MM.1S (cell line): ENCODE results near the gene STAG3.

Experiments
- EZH2 ChIP-seq: fragments of 300-600 bp; sonication (generic); optimal IDR thresholded peaks from 2 replicates; pipeline ENCODE3; 2017; ENCODE audit warnings: low read depth, mild to moderate bottlenecking, antibody characterized with exemption, low read length, mixed read lengths
- TF ChIP-seq, protein P1 (sequence below): fragments of 300-600 bp; sonication (generic); IDR thresholded peaks from 2 replicates; pipeline ENCODE4 v1.5.1; 2016; ENCODE audit warnings: antibody characterized with exemption, low read length, mixed read lengths

DNA sequence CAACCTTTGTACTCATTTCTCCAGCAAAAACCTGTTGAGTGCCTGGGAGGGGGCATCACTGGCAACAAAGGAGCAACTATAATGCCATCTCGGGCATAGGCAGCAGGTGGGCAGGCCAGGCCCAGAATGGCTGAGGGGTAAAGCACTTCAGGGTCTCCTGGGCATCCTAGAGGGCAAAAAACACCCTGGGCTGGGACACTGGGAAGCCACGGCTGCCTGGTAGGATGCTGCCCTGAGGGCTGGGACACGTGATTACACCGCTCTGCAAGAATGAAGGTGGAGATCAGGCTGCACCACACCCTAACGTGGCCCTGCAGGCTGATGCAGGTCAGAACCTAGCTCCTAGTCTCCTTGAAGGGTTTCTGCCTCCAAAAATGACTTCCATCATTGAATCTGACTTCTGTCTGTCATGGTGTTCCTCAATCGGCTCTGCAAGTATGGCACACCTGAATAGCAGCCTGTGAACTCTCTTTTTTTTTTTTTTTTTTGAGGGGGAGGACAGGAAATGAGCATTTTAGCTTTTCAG is 14.6 kb upstream of the STAG3 start:
- TF ChIP-seq, protein P1, sequence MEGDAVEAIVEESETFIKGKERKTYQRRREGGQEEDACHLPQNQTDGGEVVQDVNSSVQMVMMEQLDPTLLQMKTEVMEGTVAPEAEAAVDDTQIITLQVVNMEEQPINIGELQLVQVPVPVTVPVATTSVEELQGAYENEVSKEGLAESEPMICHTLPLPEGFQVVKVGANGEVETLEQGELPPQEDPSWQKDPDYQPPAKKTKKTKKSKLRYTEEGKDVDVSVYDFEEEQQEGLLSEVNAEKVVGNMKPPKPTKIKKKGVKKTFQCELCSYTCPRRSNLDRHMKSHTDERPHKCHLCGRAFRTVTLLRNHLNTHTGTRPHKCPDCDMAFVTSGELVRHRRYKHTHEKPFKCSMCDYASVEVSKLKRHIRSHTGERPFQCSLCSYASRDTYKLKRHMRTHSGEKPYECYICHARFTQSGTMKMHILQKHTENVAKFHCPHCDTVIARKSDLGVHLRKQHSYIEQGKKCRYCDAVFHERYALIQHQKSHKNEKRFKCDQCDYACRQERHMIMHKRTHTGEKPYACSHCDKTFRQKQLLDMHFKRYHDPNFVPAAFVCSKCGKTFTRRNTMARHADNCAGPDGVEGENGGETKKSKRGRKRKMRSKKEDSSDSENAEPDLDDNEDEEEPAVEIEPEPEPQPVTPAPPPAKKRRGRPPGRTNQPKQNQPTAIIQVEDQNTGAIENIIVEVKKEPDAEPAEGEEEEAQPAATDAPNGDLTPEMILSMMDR = no peak
- no peak for TF ChIP-seq EZH2
